Adrenal gland (tissue), 12 donors: ENCODE results near the gene WNT10A. TPM values are rescaled to one million over a fixed set of nuclear protein-coding genes. Genes with fewer than 3 reads are reported as not detected.

Source experiments
- DNase-seq, 7 donors: peaks; one replicate each; pipeline ENCODE4 v3.0.0-alpha.2; 2019 to 2020
- H3K27ac ChIP-seq, 5 donors: fragments of 200-600 bp; sonication (generic) in 4 of 5; 1 replicate in 3 of 5; 2 replicates in 2 of 5; pipeline versions ENCODE4 v1.5.1 to v1.8.0; 2016 to 2020; ENCODE audit warnings: mild to moderate bottlenecking in 1 of 5
- H3K27me3 ChIP-seq: fragments of 200-600 bp; 2 replicates; pipeline ENCODE4 v1.8.0; 2021
- H3K36me3 ChIP-seq, 2 donors: fragments of 200-600 bp; replicated peaks in 1 of 2; 1 replicate in 1 of 2; 2 replicates in 1 of 2; pipeline versions ENCODE4 v1.5.1 to v1.8.0; 2018 to 2022
- H3K4me1 ChIP-seq, 2 donors: fragments of 200-600 bp; replicated peaks in 1 of 2; 1 replicate in 1 of 2; 2 replicates in 1 of 2; pipeline versions ENCODE4 v1.5.1 to v1.8.0; 2018 to 2021
- H3K4me3 ChIP-seq, 4 donors: fragments of 200-600 bp; sonication (generic) in 3 of 4; one replicate each; pipeline ENCODE4 v1.5.1; 2016 to 2018
- H3K9me3 ChIP-seq, 3 donors: fragments of 200-600 bp; sonication (generic) in 1 of 3; replicated peaks in 1 of 3; 1 replicate in 2 of 3; 2 replicates in 1 of 3; pipeline versions ENCODE4 v1.5.1 to v1.8.0; 2016 to 2021
- POLR2A ChIP-seq, 2 donors: fragments of 450-650 bp; IDR thresholded peaks; one replicate each; pipeline ENCODE4 v1.6.1; 2017; ENCODE audit warnings: antibody characterized with exemption in 2 of 2, mild to moderate bottlenecking in 2 of 2, moderate library complexity in 1 of 2
- WGBS, 4 donors: extraction: QIAGEN DNeasy Blood & Tissue Kit in 2 of 4; methylation state at CpG; one replicate each; pipeline versions ENCODE4 v1.1.5 to v1.1.7; 2013 to 2017; 5-methylcytosine and 5-hydroxymethylcytosine counted together
- intact Hi-C, 2 donors: fragments of 100-400 bp; cut with DNase I; formaldehyde crosslinking; loops; one replicate each; pipeline versions ENCODE4 v1.14.1 to v1.15.0; 2022 to 2023
- polyA plus RNA-seq, 3 donors: library from polyadenylated mRNA; stranded (reverse); fragments of 200-250 nt in 2 of 3; fragments of 350-450 nt in 1 of 3; fragmentation: Illumina TruSeq in 1 of 3; extraction: RNeasy Lipid Tissue Mini Kit (QIAGEN cat#74804) in 1 of 3; gene quantifications; one replicate each; pipeline ENCODE4 v1.2.3, GENCODE V29; 2013 to 2014
- total RNA-seq, 9 donors: library from RNA; depleted of rRNA in 4 of 9; stranded (reverse); fragments of >200 nt in 4 of 9; fragments of 120-200 nt in 1 of 9; fragmentation: NEBNext Ultra II Directional in 1 of 9; extraction: Animal tissue kit (Norgen Biotek cat#: 25700) in 1 of 9; gene quantifications; one replicate each; pipeline versions ENCODE4 v1.1.0 to v1.2.4, GENCODE V29; 2013 to 2023
- TF ChIP-seq, protein P1 (sequence below), 6 experiments: fragments of 450-650 bp in 4 of 6; fragments of 200-600 bp in 2 of 6; sonication (generic) in 1 of 6; IDR thresholded peaks; 1 replicate in 5 of 6; 2 replicates in 1 of 6; pipeline versions ENCODE4 v1.5.1 to v1.8.0; 2016 to 2021; ENCODE audit warnings: antibody characterized with exemption in 6 of 6, mild to moderate bottlenecking in 2 of 6, moderate library complexity in 1 of 6
- donor health status: healthy with polysubstance abuse.
- donor health status: Bipolar disorder and iron deficiency.
- donor health status: DM: yes; HTN: yes; CAD: no.
- donor health status: DM: no; HTN: no; CAD: no.
- donor health status: DM: no; HTN: no; CAD: no.
- donor health status: DM: yes; HTN: yes; CAD: no.

WNT10A gene
- total and polyA plus RNA-seq, 12 donors: 0.07 to 0.43 (median 0.19) TPM; not detected in 8

DNA sequence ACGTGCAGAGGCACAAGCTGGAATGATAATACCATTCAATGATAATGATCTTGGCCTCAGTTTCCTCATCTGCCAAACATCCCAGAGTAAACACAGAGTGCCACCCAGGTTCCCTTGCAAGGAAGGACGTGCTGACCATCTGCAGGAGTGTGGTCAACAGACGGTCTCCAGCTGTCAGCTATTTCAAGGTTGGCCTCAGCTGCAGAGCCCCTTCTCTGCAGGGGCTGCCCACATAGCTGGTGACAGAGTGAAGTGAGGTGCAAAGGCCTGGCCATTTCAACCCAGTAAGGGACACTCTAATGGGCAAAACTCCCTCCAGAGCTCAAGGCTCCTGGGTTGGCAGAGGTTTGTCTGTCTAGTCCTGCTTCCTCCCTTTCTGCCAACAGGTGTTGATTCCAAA is 29.4 kb upstream of the WNT10A start:
- no peak overlapping the region for H3K4me3 ChIP-seq
- WGBS, 4 donors: 17 to 70% (median 45%) methylated on average over 2 to 3 of the region's 3 CpGs
- H3K9me3 ChIP-seq: no peaks in the 10 kb centered on the region
- TF ChIP-seq POLR2A (IDR thresholded peaks at IDR 0.05): no peak
- TF ChIP-seq, protein P1, sequence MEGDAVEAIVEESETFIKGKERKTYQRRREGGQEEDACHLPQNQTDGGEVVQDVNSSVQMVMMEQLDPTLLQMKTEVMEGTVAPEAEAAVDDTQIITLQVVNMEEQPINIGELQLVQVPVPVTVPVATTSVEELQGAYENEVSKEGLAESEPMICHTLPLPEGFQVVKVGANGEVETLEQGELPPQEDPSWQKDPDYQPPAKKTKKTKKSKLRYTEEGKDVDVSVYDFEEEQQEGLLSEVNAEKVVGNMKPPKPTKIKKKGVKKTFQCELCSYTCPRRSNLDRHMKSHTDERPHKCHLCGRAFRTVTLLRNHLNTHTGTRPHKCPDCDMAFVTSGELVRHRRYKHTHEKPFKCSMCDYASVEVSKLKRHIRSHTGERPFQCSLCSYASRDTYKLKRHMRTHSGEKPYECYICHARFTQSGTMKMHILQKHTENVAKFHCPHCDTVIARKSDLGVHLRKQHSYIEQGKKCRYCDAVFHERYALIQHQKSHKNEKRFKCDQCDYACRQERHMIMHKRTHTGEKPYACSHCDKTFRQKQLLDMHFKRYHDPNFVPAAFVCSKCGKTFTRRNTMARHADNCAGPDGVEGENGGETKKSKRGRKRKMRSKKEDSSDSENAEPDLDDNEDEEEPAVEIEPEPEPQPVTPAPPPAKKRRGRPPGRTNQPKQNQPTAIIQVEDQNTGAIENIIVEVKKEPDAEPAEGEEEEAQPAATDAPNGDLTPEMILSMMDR (IDR thresholded peaks at IDR 0.05): no peak
- H3K27me3 ChIP-seq: peaks cover 24% of the 10 kb centered on the region
- H3K4me1 ChIP-seq: no peaks in the 10 kb centered on the region
- no peak for DNase-seq
- intact Hi-C loops: loop anchor here in 1 of 2 donors (5.0 kb wide), 2 partner anchors 46 to 144 kb away; no protein-coding TSS in a partner anchor
- H3K27ac ChIP-seq: no peak overlapping the region
- no peaks in the 10 kb centered on the region for H3K36me3 ChIP-seq

DNA sequence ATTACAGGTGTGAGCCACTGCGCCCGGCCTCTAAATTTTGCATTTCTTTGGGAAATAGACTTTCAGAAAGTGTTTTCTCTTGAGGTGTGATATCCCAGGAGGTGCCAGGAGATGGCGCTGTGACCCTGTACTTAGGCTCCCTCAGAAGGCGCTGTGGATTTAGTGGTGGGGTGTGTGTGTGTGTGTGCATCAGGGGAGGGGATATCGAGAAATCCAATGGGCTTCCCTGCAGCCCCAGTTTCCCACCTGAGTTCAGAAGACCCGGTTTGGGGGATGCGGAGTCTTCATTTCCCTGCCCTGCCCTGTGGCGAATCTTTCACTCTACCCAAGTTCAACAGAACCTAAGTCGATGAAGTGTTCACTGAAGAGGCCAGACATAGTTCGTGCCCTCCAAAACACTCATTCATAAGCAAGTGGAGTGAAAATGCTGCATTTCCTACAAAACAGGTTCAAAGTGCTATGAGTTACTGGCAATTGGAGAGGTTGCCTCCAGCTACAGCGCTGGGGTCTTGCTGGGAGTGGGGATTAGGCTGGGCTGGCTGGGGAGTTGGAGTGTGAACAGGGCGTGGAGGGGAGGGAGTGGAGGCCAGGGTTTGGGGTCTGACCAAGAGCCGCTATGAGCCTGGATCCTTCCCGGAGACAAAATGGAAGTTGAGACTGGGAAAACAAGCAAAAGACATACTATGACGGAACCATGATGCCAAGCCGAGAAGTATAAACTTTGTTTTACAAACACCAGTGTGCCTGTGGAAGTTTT is 27.6 kb upstream of the WNT10A start:
- Histone ChIP-seq H3K4me1 (no peaks in the 10 kb centered on the region), H3K27ac (no peak overlapping the region), H3K9me3 (no peaks in the 10 kb centered on the region), H3K36me3 (no peaks in the 10 kb centered on the region), H3K27me3 (peaks cover 27% of the 10 kb centered on the region), H3K4me3 (no peak overlapping the region)
- peak; percentile 33 to 81 (median 72) for DNase-seq
- no peak for TF ChIP-seq POLR2A (IDR thresholded peaks at IDR 0.05)
- TF ChIP-seq, protein P1 (IDR thresholded peaks at IDR 0.05): peak; percentile 61 to 83 (median 78)
- intact Hi-C loops: loop anchor here in 1 of 2 donors (5.0 kb wide), 2 partner anchors 44 to 146 kb away; no protein-coding TSS in a partner anchor
- WGBS, 4 donors: 20 to 29% (median 22%) methylated on average over 16 of the region's 16 CpGs

DNA sequence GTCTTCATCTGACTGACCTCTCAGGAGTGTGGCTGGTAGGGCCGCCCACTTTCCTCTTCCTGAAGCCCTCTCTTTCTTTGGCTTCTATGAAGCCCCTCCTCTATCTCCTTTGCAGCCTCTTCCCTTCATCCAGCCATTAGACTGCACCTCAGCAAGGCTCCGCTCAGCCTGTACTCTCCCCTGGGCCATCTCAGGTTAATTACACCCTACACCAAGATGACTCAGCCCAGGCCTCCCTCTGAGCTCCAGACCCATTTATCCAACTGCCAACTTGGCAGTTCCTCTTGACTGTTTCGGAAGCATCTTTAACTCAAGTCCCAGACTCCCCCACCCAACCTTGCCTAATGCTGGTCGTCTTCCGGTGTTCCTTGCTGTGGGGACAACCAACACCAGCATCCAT is 26.9 kb upstream of the WNT10A start:
- no peak overlapping the region for H3K27ac ChIP-seq
- DNase-seq: no peak
- intact Hi-C loops: loop anchor here in 1 of 2 donors (5.0 kb wide), 2 partner anchors 44 to 146 kb away; no protein-coding TSS in a partner anchor
- no peaks in the 10 kb centered on the region for H3K36me3 ChIP-seq
- no peaks in the 10 kb centered on the region for H3K4me1 ChIP-seq
- H3K4me3 ChIP-seq: no peak overlapping the region
- 44 to 54% (median 46%) methylated on average over 5 of the region's 5 CpGs for WGBS, 4 donors
- TF ChIP-seq POLR2A (IDR thresholded peaks at IDR 0.05): no peak
- TF ChIP-seq, protein P1 (IDR thresholded peaks at IDR 0.05): no peak
- peaks cover 26% of the 10 kb centered on the region for H3K27me3 ChIP-seq
- no peaks in the 10 kb centered on the region for H3K9me3 ChIP-seq

DNA sequence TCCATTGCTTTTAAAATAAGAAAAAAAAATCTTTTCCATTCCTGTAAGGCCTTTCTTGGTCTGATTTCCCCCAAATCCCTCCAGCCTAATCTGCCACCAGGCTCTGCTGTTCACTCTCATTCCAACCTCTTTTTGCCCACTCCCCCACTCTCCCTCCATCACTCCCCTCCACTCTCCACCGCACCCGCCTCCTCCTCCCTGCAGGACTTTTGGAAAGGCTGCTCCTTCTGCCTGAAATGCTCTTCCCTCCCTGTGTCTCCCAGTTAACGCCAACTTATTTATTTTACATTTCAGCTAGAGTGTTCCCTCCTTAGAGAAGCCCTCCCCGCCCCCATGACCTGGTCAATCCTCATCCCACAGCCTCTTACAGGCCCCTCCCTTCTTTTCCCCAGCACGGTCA is 25.8 kb upstream of the WNT10A start:
- Histone ChIP-seq H3K9me3 (no peaks in the 10 kb centered on the region), H3K36me3 (no peaks in the 10 kb centered on the region), H3K27me3 (peaks cover 30% of the 10 kb centered on the region), H3K4me1 (peaks cover 0 to under 1% of the 10 kb centered on the region in 2 donors), H3K4me3 (no peak overlapping the region), H3K27ac (no peak overlapping the region)
- WGBS, 4 donors: 57 to 62% (median 60%) methylated on average over 5 of the region's 5 CpGs
- no peak for TF ChIP-seq POLR2A (IDR thresholded peaks at IDR 0.05)
- TF ChIP-seq, protein P1 (IDR thresholded peaks at IDR 0.05): no peak
- intact Hi-C loops: loop anchor here in 1 of 2 donors (5.0 kb wide), 2 partner anchors 42 to 148 kb away; no protein-coding TSS in a partner anchor
- no peak for DNase-seq
